Esophagus muscularis mucosa (tissue), 4 donors: ENCODE measurements around the gene ATPAF2. TPM values are rescaled to one million over a fixed set of nuclear protein-coding genes. Genes with fewer than 3 reads are reported as not detected.

Source experiments
- DNase-seq: peaks from one replicate; pipeline ENCODE4 v3.0.0-alpha.2; 2017; ENCODE audit errors: extremely low spot score
- H3K27ac ChIP-seq, 4 donors: fragments of 200-600 bp; sonication (generic); replicated peaks in 1 of 4; 1 replicate in 3 of 4; 2 replicates in 1 of 4; pipeline ENCODE4 v1.5.1; 2016 to 2019; ENCODE audit warnings: mild to moderate bottlenecking in 1 of 4
- H3K27me3 ChIP-seq, 4 donors: fragments of 200-600 bp; sonication (generic); one replicate each; pipeline versions ENCODE4 v1.5.1 to v1.6.0; 2016 to 2019
- H3K36me3 ChIP-seq, 4 donors: fragments of 200-600 bp; sonication (generic); one replicate each; pipeline ENCODE4 v1.5.1; 2016 to 2019
- H3K4me1 ChIP-seq, 4 donors: fragments of 200-600 bp; sonication (generic); one replicate each; pipeline ENCODE4 v1.5.1; 2016 to 2019
- H3K4me3 ChIP-seq, 4 donors: fragments of 200-600 bp; sonication (generic); 1 replicate in 2 of 4; 2 replicates in 2 of 4; pipeline ENCODE4 v1.5.1; 2016 to 2019; ENCODE audit warnings: mild to moderate bottlenecking in 4 of 4, moderate library complexity in 1 of 4
- H3K9me3 ChIP-seq, 4 donors: fragments of 200-600 bp; sonication (generic); 1 replicate in 3 of 4; 2 replicates in 1 of 4; pipeline ENCODE4 v1.5.1; 2016 to 2019
- EP300 ChIP-seq: sonication (generic); formaldehyde crosslinking; IDR thresholded peaks from one replicate; pipeline ENCODE4 v1.6.1; 2017; ENCODE audit warnings: antibody characterized with exemption
- POLR2A ChIP-seq: fragments of 450-650 bp; IDR thresholded peaks from one replicate; pipeline ENCODE4 v1.6.1; 2017; ENCODE audit warnings: antibody characterized with exemption, moderate library complexity, mild to moderate bottlenecking, low read depth
- POLR2AphosphoS5 ChIP-seq, 2 donors: sonication (generic); formaldehyde crosslinking; IDR thresholded peaks; one replicate each; pipeline ENCODE4 v1.6.1; 2017; ENCODE audit warnings: antibody characterized with exemption in 2 of 2
- WGBS: methylation state at CpG from one replicate; pipeline ENCODE4 v1.1.5; 2018; 5-methylcytosine and 5-hydroxymethylcytosine counted together
- intact Hi-C: fragments of 100-400 bp; cut with DNase I; formaldehyde crosslinking; loops from one replicate; pipeline ENCODE4 v1.15.1; 2023
- total RNA-seq, 4 donors: library from RNA; depleted of rRNA; stranded (reverse); fragments of >200 nt; gene quantifications; one replicate each; pipeline versions ENCODE4 v1.1.0 to v1.2.1, GENCODE V29; 2016
- TF ChIP-seq, protein P1 (sequence below), 3 experiments: fragments of 200-600 bp in 2 of 3; fragments of 450-650 bp in 1 of 3; sonication (generic) in 2 of 3; IDR thresholded peaks; one replicate each; pipeline ENCODE4 v1.5.1; 2017 to 2019; ENCODE audit warnings: antibody characterized with exemption in 3 of 3, mild to moderate bottlenecking in 2 of 3, moderate library complexity in 1 of 3

The ATPAF2 gene
- total RNA-seq, 4 donors from 2014 or later: 10.4 to 26.1 (median 12.3) TPM

DNA sequence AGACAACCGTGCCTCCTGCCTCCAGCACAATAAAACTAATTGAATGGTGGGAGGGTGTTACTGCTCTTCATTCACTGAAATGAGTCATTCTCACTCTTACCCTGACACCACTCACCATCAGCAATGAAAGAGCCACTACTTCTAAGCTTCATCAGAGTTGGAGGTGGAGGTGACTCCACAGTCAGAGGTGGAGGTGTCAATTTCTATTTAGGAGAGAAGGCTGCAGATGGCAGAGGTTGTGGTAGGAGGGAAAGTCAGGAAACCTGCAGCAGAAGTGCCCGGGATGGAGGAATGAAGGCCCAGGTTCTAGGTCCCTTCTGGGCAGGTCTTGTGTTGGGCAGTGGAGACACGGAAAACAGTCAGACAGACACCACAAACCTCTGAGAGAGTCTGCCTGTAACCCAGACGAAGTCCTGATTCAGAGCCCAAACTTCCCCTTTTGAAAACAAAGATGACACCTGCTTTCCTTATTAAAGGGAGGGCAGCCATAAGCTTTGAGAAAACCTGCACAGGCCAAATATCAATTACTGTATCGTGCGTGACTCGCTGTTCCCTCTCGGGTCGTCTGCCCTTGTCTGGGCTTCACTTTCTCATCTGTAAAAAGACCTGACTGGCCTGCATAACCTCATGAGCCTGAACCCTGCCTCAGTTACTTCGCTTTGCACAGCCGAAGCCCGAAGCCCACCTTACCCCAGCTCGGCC, 668 bp downstream of the ATPAF2 start:
- intact Hi-C loops: loop anchor here (10.0 kb wide), 2 partner anchors 113 to 143 kb away; no protein-coding TSS in a partner anchor

DNA sequence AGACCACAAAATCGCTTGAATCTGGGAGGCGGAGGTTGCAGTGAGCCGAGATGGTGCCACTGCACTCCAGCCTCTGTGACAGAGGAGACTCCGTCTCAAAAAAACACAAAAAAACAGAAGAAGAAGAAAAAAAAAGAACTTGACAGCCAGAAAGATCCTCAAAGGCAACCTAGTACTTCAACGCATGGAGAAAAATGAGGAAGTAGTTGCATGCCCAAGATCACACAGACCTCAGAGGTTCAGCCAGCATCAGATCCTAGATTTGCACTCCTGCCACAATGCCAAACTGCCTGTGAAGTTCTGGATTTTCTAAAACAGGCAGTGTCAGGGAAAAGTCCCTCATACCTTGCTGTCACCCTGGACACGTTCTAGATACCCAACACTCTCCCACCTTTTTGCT, 1.5 kb downstream of the ATPAF2 start:
- H3K27me3 ChIP-seq: no peaks in the 10 kb centered on the region
- no peaks in the 10 kb centered on the region for H3K9me3 ChIP-seq
- WGBS: 62% methylated on average over 6 of the region's 6 CpGs
- no peak overlapping the region for H3K27ac ChIP-seq
- TF ChIP-seq POLR2AphosphoS5 (IDR thresholded peaks at IDR 0.05) (no peak), POLR2A (no peak), EP300 (no peak)
- TF ChIP-seq, protein P1, sequence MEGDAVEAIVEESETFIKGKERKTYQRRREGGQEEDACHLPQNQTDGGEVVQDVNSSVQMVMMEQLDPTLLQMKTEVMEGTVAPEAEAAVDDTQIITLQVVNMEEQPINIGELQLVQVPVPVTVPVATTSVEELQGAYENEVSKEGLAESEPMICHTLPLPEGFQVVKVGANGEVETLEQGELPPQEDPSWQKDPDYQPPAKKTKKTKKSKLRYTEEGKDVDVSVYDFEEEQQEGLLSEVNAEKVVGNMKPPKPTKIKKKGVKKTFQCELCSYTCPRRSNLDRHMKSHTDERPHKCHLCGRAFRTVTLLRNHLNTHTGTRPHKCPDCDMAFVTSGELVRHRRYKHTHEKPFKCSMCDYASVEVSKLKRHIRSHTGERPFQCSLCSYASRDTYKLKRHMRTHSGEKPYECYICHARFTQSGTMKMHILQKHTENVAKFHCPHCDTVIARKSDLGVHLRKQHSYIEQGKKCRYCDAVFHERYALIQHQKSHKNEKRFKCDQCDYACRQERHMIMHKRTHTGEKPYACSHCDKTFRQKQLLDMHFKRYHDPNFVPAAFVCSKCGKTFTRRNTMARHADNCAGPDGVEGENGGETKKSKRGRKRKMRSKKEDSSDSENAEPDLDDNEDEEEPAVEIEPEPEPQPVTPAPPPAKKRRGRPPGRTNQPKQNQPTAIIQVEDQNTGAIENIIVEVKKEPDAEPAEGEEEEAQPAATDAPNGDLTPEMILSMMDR (IDR thresholded peaks at IDR 0.05): no peak
- H3K36me3 ChIP-seq: no peaks in the 10 kb centered on the region
- DNase-seq: no peak
- intact Hi-C loops: loop anchor here (10.0 kb wide), 2 partner anchors 113 to 143 kb away; no protein-coding TSS in a partner anchor
- peaks cover 38 to 54% (median 48%) of the 10 kb centered on the region in 4 donors for H3K4me1 ChIP-seq
- H3K4me3 ChIP-seq: no peak overlapping the region

More for the DNA sequence above, 668 bp downstream of the ATPAF2 start:
- WGBS: 9% methylated on average over 13 of the region's 13 CpGs
- DNase-seq: no peak
- no peaks in the 10 kb centered on the region for H3K9me3 ChIP-seq
- peaks cover 32 to 54% (median 46%) of the 10 kb centered on the region in 4 donors for H3K4me1 ChIP-seq
- H3K27me3 ChIP-seq: no peaks in the 10 kb centered on the region
- TF ChIP-seq EP300 (no peak), POLR2AphosphoS5 (IDR thresholded peaks at IDR 0.05) (no peak), POLR2A (no peak)
- TF ChIP-seq, protein P1 (IDR thresholded peaks at IDR 0.05): no peak
- H3K4me3 ChIP-seq: peak overlapping the region; percentile 75 to 97 (median 83)
- H3K36me3 ChIP-seq: no peaks in the 10 kb centered on the region
- H3K27ac ChIP-seq: peak overlapping the region; percentile 85 to 90 (median 88)

DNA sequence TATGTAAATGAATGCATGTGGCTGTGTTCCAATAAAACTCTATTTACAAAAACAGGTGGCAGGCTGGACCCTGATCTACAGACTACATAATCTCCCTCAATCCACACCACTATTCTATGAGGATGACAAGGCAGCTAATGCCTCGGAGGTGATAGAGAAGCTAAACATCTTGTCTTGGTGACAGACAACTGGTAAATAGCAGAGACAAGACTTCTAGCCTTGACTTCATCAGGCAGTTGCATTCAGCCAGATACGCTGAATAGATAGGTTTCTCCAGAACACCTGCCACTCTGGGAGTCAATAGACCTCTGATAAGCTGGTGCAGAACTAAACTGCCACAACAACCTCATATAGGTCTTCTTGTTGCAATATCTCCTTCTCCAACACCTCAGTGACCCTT, 3.3 kb downstream of the ATPAF2 start:
- Histone ChIP-seq H3K27ac (no peak overlapping the region), H3K4me1 (peaks cover 24 to 39% (median 37%) of the 10 kb centered on the region in 4 donors), H3K36me3 (no peaks in the 10 kb centered on the region), H3K27me3 (no peaks in the 10 kb centered on the region), H3K4me3 (no peak overlapping the region), H3K9me3 (no peaks in the 10 kb centered on the region)
- 81% methylated on average over 2 of the region's 2 CpGs for WGBS
- DNase-seq: no peak
- TF ChIP-seq, protein P1 (IDR thresholded peaks at IDR 0.05): no peak
- TF ChIP-seq POLR2AphosphoS5 (IDR thresholded peaks at IDR 0.05) (no peak), POLR2A (no peak), EP300 (no peak)
- intact Hi-C loops: loop anchor here (10.0 kb wide), 2 partner anchors 111 to 141 kb away; no protein-coding TSS in a partner anchor

DNA sequence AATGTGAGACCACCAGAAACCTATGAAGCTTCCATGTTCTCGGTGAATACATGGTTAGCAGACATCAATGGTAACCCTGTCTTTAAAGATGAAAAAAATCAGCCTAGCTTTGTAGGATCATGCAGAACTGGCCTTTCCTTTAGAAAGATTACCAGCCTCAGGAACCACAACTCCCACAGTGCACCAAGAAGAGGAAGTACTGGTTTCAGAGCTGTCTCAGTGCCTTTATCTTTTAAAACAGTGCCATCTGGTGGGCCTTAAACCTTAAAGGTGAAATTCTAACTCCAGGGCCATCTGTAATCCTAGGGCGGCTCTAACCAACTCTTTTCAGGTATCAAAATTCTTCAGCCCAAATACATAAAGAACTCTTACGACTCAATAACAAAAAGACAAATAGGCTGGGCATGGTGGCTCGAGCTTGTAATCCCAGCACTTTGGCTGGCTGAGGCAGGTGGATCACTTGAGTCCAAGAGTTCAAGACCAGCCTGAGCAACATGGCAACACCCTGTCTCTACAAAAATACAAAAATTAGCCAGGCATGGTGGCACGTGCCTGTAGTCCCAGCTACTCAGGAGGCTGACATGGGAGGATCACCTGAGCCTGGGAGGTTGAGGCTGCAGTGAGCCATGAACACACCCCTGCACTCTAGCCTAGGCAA, 5.4 kb downstream of the ATPAF2 start:
- no peak overlapping the region for H3K27ac ChIP-seq
- no peaks in the 10 kb centered on the region for H3K36me3 ChIP-seq
- no peak overlapping the region for H3K4me3 ChIP-seq
- 24% methylated on average over 5 of the region's 5 CpGs for WGBS
- TF ChIP-seq, protein P1 (IDR thresholded peaks at IDR 0.05): peak; percentile 61 to 73 (median 61)
- TF ChIP-seq EP300: no peak
- TF ChIP-seq POLR2A: no peak
- peak in 1 of 2 donors; percentile 33 for TF ChIP-seq POLR2AphosphoS5 (IDR thresholded peaks at IDR 0.05)
- H3K4me1 ChIP-seq: peaks cover 15 to 30% (median 26%) of the 10 kb centered on the region in 4 donors
- no peaks in the 10 kb centered on the region for H3K9me3 ChIP-seq
- intact Hi-C loops: loop anchor here (5.0 to 10.0 kb wide), 5 partner anchors 56 to 351 kb away; partner anchors contain the start of gene RAI1
- no peaks in the 10 kb centered on the region for H3K27me3 ChIP-seq
- no peak for DNase-seq
